IPS DF 4.7 (cell line): ENCODE measurements around the gene NEDD4.
"Not testable (repeated sequence)": the region's sequence is repeated elsewhere in the genome, so short reads cannot be mapped to it uniquely, and the experiment has no call there.

ENCODE experiments used
- DNase-seq: peaks from one replicate; pipeline ENCODE4 v3.0.0-alpha.2; 2013; ENCODE audit warnings: low spot score; ENCODE audit errors: extremely low read depth

Gene NEDD4

GRCh38 chr15:55993111-55993803, at the start of gene NEDD4:
Gene NEDD4, minus strand, starts transcription at chr15:55993612. Its CDS starts 57 bp downstream, at chr15:55993555.
- DNase-seq = no peak

GRCh38 chr15:56042498-56042897, 49.1 kb upstream of the NEDD4 start:
- no peak for DNase-seq

DNA sequence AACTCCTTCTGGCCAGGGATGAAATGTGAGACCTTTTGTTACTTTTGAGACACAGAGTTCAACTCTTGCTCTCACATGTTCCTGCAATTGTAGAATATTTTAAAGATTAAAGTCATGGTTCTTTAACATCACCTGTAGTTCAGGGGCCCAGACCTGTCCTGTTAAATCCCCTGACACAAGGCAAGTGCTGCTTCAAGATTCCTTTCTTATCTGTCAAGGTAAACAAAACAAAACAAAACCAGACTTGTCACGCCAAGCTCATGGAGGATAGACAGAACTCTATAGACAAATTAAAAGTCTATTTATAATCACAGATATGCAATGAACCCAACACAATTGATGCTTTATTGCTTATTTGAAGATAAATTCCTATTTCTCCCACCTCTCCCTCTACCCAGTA, 48.6 kb upstream of the NEDD4 start:
- no peak for DNase-seq

DNA sequence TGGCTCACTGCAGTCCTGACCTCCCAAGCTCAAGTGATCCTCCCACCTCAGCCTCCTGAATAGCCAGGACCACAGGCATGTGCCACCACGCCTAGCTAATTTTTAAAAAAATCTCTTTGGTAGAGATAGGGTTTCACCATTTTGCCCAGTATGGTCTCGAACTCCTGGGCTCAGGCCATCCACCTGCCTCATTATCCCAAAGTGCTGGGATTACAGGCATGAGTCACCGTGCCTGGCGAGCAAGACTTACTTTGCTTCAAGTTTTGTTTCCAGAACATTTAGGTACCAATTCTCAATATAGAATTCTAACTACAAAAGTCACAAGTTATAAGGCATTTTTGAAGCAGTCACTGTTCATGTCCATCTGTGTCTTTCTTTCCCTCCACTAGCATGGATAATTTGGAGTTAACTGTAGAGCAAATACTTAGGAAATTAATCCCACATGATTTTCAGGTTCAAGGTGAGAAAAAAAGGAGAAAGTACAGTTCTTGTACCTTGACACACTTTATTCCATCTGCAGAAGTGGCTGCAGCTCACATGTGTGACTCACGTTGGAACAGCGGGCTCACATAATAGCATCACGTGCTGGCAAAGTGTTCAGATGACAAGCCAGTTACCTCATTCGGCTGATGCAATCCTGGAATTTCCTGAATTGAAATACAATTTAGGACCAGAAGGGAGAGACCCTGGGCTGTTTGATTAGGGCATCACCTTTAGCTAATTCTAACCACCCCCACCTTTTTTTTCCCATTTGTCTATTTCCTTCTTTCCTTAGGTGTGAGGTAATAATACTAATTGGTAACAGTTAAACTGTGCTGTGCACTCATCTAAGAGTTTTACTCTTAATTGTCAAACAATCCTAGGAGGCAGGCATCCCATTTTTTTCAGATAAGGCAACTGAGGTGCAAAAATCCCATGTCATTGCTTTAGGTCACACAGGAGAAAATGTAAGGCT, 46.9 kb upstream of the NEDD4 start:
- DNase-seq = no peak

DNA sequence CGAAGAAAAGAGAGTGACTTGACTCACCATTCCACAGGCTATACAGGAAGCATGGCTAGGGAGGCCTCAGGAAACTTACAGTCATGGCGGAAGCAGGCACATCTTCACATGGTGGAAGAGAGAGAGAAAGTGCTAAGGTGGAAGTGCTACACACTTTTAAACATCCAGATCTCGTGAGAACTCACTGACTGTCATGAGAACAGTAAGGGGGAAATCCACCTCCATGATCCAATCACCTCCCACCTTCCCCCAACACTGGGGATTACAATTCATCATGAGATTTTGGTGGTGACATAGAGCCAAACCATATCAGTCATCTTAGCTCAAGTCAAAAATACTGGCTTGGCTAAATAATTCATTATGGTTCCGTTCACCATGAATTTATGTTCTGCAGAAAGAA, 45.3 kb upstream of the NEDD4 start:
- DNase-seq = no peak

GRCh38 chr15:56038015-56038414, 44.6 kb upstream of the NEDD4 start:
- DNase-seq = no peak

GRCh38 chr15:56036546-56037067, 43.2 kb upstream of the NEDD4 start:
- no peak for DNase-seq

DNA sequence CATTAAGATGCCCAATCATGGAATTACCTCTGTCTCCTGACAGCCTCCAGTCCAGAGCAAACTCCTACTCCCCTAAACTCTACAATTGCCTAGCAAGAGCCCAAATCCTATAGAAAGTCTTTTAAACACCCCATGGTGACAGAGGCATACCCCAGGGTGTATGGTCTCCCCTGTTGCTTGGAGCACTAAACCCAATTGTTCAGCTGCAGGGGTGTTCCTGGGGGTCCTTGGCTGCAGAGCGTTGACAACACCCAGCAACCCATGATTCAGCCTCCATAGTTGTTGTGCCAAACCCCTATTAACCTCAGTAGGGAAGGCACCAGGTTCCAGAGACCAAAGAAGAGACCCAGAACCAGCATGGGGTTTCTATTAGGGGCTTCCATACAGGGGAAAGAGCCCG, 41.8 kb upstream of the NEDD4 start:
- DNase-seq = no peak

GRCh38 chr15:56034514-56034913, 41.1 kb upstream of the NEDD4 start:
- DNase-seq = no peak

DNA sequence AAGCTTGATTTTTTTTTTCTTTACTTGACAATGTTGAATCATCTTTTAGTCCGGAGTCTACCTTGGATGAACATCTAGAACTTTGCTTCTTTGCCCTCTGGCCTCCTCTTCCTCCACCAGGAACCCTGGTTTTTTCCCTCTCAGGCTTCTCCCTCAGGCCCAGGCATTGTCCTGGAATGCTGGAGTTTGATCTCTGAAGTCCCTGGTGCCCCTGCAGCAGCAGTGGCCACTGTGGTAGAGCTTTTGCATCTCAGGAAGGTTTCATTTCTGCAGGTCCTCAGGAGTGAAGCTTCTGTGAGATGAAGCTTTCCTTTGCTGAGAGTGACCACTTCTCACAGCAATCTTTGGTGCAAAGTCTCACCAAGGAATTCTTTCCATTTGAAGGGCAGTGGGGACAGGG, 39.0 kb upstream of the NEDD4 start:
- DNase-seq = no peak

GRCh38 chr15:56031836-56032235, 38.4 kb upstream of the NEDD4 start:
- no peak for DNase-seq

DNA sequence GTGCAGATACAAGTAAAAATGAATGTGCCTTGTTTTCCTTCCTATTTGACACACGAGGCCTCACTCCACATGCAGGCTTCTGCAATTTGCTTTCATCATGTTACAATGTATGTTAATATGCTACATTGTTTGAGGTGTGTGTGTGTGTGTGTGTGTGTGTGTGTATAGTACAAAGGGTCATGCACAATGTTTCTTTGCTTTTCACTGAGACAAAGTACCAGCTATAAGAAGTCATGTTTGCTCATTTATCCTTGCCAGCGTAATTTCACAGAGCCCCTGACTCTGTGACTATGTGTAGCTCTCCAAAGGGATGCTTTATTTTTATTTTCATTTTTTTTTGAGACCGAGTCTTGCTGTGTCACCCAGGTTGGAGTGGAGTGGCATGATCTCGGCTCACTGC, 38.0 kb upstream of the NEDD4 start:
- DNase-seq = no peak

DNA sequence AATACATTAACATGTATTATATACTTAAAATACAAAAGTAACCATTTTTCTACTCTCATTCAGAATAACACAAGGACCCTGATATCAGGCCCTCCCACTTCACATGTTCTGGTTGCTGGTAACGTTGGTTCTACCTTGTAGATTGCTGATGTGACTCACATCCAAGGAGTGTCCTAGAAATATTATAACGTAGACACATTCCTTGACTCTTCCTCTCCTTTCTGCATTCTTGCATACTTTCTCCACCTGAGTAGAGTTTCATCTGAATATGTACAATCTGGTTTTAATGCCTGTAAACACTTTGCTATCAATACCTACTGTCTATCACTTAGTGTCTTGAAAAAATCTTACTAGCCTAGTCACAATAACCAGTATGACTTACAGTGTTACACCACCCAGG, 35.0 kb upstream of the NEDD4 start:
- no peak for DNase-seq

- DNase-seq = not testable (repeated sequence)
These were observed 29.7 kb upstream of the NEDD4 start for GRCh38 chr15:56023160-56023559.

DNA sequence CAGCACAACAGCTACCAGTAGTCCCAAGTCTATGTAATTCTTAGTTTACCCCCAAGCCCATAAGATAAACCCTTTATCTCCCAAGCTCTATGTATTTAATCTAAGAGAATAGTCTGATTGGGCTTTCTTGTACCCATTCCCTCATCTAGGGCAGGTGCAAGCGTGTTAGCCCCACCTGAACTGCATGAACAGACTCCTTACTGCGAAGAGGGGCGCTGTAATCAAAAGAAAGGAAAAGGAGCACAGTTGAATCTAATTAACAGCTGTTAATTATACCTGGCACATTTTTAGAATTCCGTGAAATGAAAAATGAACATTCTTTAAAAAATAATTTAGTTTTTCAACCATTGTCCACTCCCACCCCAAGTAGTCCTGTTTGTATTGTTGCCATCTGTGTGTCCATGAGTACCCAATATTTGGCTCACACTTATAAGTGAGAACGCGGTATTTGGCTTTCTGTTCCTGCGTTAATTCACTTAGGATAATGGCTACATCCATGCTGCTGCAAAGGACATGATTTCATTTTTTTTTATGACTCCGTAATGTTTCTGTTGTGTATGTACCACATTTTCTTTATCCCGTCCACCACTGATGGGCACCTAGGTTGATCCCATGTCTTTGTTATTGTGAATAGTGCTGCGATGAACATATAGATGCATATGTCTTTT, 26.5 kb upstream of the NEDD4 start:
- no peak for DNase-seq

DNA sequence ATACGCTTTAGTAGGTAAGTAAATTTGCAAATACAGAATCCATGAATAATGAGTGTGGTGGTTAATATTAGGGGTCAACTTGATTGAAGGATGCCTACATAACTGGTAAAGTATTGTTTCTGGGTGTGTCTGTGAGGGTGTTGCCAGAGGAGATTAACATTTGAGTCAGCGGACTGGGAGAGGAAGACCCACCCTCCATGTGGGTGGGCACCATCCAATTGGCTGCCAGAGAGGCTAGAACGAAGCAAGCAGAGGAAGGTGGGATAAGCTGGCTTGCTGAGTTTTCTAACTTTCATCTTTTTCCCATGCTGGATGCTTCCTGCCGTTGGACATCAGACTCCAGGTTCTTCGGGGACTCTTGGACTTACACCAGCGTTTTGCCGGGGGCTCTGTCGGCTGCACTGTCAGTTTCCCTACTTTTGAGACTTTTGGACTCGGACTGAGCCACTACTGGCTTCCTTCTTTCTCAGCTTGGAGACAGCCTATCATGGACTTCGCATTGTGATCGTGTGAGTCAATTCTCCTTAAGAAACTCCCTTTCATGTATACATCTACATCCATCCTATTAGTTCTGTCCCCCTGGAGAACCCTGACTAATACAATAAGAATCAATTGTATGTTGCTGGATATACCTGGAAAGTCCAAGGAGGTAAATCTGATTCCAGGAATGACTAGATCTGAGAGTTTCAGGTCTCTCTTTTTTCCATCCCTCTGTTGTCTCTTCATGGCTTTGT, 25.8 kb upstream of the NEDD4 start:
- DNase-seq = no peak

DNA sequence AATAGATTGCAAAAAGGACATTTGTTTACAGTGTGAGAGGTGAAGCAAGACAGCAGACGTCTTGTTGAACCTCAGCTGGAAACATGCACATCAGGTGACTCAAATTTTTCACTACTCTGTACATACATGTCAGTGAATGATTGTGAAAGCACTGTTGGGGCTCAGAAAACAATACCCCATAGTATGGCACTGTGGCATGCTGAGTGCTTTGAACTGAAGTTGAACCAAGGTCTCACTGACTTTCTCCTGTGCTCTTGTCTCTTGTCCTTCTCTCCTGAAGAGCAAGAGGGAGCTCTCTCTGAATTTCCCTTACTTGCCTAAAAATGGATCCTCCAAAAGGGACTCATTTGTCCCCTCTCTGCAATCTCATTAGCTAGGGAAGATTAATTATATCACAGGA, 24.5 kb upstream of the NEDD4 start:
- no peak for DNase-seq

GRCh38 chr15:56017511-56017910, 24.1 kb upstream of the NEDD4 start:
- DNase-seq = no peak

- DNase-seq = no peak
These were observed 22.9 kb upstream of the NEDD4 start for GRCh38 chr15:56016281-56016680.

- DNase-seq = no peak
These were observed 21.3 kb upstream of the NEDD4 start for GRCh38 chr15:56014677-56015076.

GRCh38 chr15:56007053-56007452, 13.6 kb upstream of the NEDD4 start:
- DNase-seq = not testable (repeated sequence)
